MCF 10A (cell line): Measurements from ENCODE around the gene PTTG1IP2. TPM values are rescaled to one million over a fixed set of nuclear protein-coding genes. Genes with fewer than 3 reads are reported as not detected.
"Not testable (repeated sequence)": the region's sequence is repeated elsewhere in the genome, so short reads cannot be mapped to it uniquely, and the experiment has no call there.

Experiments
- BruUV-seq: library from RNA; stranded (reverse); fragments of 400-500 nt; replicated peaks from 2 replicates; lab custom pipeline; 2021; lab: Mats Ljungman, UMichigan
- CTCF ChIA-PET: fragments of 300-600 bp; sonication (Branson Sonifier 250); formaldehyde crosslinking; extraction: SDS; loops from one replicate; lab custom pipeline; 2021; ENCODE audit warnings: antibody characterized with exemption, inconsistent platforms; lab: Yijun Ruan, JAX
- POLR2A ChIA-PET: fragments of 300-600, 350-650 bp; sonication (Branson Sonifier 250); formaldehyde crosslinking; extraction: SDS; loops from one replicate; lab custom pipeline; 2020; ENCODE audit warnings: antibody characterized with exemption, inconsistent platforms; lab: Yijun Ruan, JAX
- DNase-seq: peaks from one replicate; pipeline ENCODE4 v3.0.0-alpha.2; 2018; ENCODE audit not compliant: unreplicated experiment
- H3K27ac Mint-ChIP-seq: one replicate; pipeline ENCODE4 v1.8.0; 2022; ENCODE audit warnings: mild to moderate bottlenecking, low read depth, mixed read lengths; ENCODE audit not compliant: unreplicated experiment
- H3K27me3 Mint-ChIP-seq: one replicate; pipeline ENCODE4 v1.8.0; 2022; ENCODE audit warnings: mixed read lengths; ENCODE audit not compliant: insufficient read depth, unreplicated experiment
- H3K36me3 Mint-ChIP-seq: one replicate; pipeline ENCODE4 v1.8.0; 2022; ENCODE audit warnings: mild to moderate bottlenecking, moderate library complexity, mixed read lengths; ENCODE audit not compliant: insufficient read depth, unreplicated experiment
- H3K4me1 Mint-ChIP-seq: one replicate; pipeline ENCODE4 v1.8.0; 2022; ENCODE audit warnings: mixed read lengths; ENCODE audit not compliant: insufficient read depth, unreplicated experiment
- H3K4me3 Mint-ChIP-seq: one replicate; pipeline ENCODE4 v1.8.0; 2022; ENCODE audit warnings: mild to moderate bottlenecking, moderate library complexity, mixed read lengths; ENCODE audit not compliant: unreplicated experiment
- H3K9me3 Mint-ChIP-seq: one replicate; pipeline ENCODE4 v1.8.0; 2022; ENCODE audit warnings: mixed read lengths; ENCODE audit not compliant: unreplicated experiment
- CTCF ChIP-seq: fragments of 200-600 bp; IDR thresholded peaks from one replicate; pipeline ENCODE4 v1.8.0; 2022; ENCODE audit warnings: antibody characterized with exemption, mild to moderate bottlenecking; ENCODE audit not compliant: unreplicated experiment
- intact Hi-C: fragments of 100-400 bp; cut with micrococcal nuclease; formaldehyde crosslinking; loops from 2 replicates; pipeline ENCODE4 v1.14.1; 2022
- total RNA-seq: library from RNA; stranded (reverse); gene quantifications from 2 replicates; pipeline ENCODE4 v1.2.3, GENCODE V29; 2022

The PTTG1IP2 gene
- total RNA-seq, 1 experiment from 2014 or later, result not detected

DNA sequence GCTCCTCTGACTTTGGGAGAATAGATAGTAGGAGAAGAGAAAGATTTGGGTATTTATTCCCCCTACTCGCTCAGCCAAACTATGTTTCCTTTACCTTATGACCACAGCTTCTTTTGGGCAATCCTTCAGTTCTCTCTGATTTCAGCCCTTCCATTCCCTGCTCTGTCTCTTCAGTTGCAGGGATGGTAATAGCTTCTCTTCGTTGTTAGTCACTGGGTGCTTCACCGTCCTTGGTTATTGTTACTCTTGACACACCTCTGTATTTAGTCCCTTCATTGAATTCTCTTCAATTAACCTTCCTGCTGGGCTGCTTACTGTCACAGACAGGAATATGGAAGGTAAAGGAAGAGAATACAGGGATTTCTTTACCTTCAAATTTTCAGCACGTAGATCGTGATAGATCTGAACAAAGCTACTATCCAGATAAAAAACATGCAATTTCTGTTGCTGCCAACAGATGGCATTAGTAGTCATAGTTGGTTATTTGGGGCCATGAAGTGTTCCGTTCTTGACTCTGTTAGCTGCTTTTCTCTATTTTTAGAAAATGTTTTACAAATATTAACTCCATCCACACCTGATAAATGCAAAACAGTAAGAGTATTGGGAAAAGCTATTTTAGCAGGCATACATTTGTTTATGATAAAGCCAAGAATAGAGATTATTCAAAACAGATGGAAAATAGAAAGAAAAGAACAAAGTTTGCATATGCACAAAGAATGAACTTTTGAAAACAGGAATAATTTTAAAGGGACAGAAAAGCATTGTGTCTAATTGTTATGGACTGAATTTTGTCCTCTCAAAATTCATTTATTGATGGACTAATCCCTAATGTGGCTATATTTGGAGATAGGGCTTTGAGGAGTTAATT, 14.0 kb upstream of the PTTG1IP2 start:
- peaks cover 8% of the 10 kb centered on the region for H3K4me1 Mint-ChIP-seq

DNA sequence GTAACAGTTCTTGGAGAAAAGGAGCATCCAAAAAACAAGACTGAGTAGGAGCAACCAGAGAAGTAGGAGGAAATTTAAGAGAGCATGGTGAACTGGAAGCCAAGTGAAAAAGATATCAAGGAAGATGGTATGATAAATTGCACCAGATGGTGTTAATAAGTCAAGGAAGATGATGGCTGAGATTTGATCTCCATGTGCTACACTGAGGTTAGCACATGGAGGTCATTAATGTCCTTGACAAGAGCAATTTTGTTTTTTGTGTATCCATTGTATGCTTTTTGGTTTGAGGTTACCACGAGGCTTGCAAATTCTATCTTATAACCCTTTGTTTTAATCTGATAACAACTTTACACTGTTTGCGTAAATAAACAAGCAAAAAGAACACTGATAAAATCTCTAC, 11.3 kb upstream of the PTTG1IP2 start:
- Mint-ChIP-seq H3K27me3 (no peaks in the 10 kb centered on the region), H3K4me3 (no peak overlapping the region), H3K9me3 (no peaks in the 10 kb centered on the region), H3K27ac (no peak overlapping the region), H3K4me1 (peaks cover 8% of the 10 kb centered on the region), H3K36me3 (no peaks in the 10 kb centered on the region)
- CTCF ChIA-PET, result interaction anchor here (1.0 to 1.2 kb wide), 3 partner anchors 9 to 172 kb away, joined by 3 to 5 read pairs (median 4); no protein-coding TSS in a partner anchor
- POLR2A ChIA-PET, result interaction anchor here (0.7 kb wide), 1 partner anchor 475 kb away, joined by 3 read pairs; no protein-coding TSS in a partner anchor
- no peak for DNase-seq
- TF ChIP-seq CTCF, result no peak
- no TSS peak for BruUV-seq
- intact Hi-C loops, result loop anchor here (5.0 kb wide), 1 partner anchor 64 kb away; no protein-coding TSS in a partner anchor

More for the DNA sequence above, 14.0 kb upstream of the PTTG1IP2 start:
- POLR2A ChIA-PET, result interaction anchor here (0.6 to 1.2 kb wide), 7 partner anchors 32 to 713 kb away, joined by 3 read pairs; no protein-coding TSS in a partner anchor
- CTCF ChIA-PET, result interaction anchor here (0.5 to 2.5 kb wide), 53 partner anchors 8 to 1690 kb away, joined by 3 to 19 read pairs (median 4); partner anchors contain the start of gene CDK14
- Mint-ChIP-seq H3K9me3 (no peaks in the 10 kb centered on the region), H3K27me3 (no peaks in the 10 kb centered on the region), H3K4me3 (peak overlapping the region; percentile 63), H3K27ac (peak overlapping the region; percentile 24), H3K36me3 (no peaks in the 10 kb centered on the region)
- DNase-seq, result peak; percentile 71
- peak; percentile 62 for TF ChIP-seq CTCF
- intact Hi-C loops, result loop anchor here (1.0 to 5.0 kb wide), 4 partner anchors 67 to 579 kb away; partner anchors contain the start of gene CDK14
- BruUV-seq, result no TSS peak

DNA sequence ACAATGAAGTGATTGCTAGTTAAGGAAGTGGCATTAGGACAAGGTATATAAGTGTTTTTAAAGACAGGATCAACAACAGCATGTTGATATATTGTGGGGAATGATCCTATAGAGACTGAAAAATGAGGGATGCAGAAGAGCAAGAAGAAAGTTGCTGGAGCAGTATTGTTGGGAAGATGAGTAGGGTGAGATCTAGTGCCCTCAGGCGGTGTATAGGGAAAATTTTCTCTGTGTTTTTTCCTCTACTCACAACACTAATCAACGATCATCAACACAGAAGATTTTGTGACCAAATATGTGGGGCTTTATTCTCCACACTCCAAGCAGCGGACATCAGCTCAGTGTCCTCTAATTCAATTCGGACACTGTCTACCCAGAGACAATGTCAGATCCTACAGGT, 9.6 kb upstream of the PTTG1IP2 start:
- TF ChIP-seq CTCF, result no peak
- intact Hi-C loops, result loop anchor here (5.0 kb wide), 1 partner anchor 62 kb away; no protein-coding TSS in a partner anchor
- BruUV-seq, result no TSS peak
- Mint-ChIP-seq H3K9me3 (peaks cover under 1% of the 10 kb centered on the region), H3K27me3 (no peaks in the 10 kb centered on the region), H3K4me1 (peaks cover 14% of the 10 kb centered on the region), H3K4me3 (no peak overlapping the region), H3K27ac (no peak overlapping the region), H3K36me3 (no peaks in the 10 kb centered on the region)
- ChIA-PET POLR2A (no interaction called here), CTCF (interaction anchor here (0.9 to 3.2 kb wide), 4 partner anchors 12 to 169 kb away, joined by 3 to 18 read pairs (median 6); no protein-coding TSS in a partner anchor)
- DNase-seq, result peak; percentile 14

- Mint-ChIP-seq H3K4me3 (no peak overlapping the region), H3K36me3 (no peaks in the 10 kb centered on the region), H3K27ac (no peak overlapping the region), H3K27me3 (no peaks in the 10 kb centered on the region), H3K9me3 (peaks cover 12% of the 10 kb centered on the region), H3K4me1 (peaks cover 6% of the 10 kb centered on the region)
- ChIA-PET POLR2A (no interaction called here), CTCF (interaction anchor here (0.6 to 3.2 kb wide), 3 partner anchors 168 to 236 kb away, joined by 3 to 18 read pairs (median 3); no protein-coding TSS in a partner anchor)
- intact Hi-C loops, result no loop called here
- no peak for TF ChIP-seq CTCF
- DNase-seq, result peak; percentile 14
- BruUV-seq, result no TSS peak
Measured at GRCh38 chr7:90461219-90461618, 8.2 kb upstream of the PTTG1IP2 start.

GRCh38 chr7:90463151-90463628, 6.2 kb upstream of the PTTG1IP2 start:
- intact Hi-C loops, BruUV-seq, CTCF ChIA-PET, H3K4me1 Mint-ChIP-seq, H3K27me3 Mint-ChIP-seq, H3K36me3 Mint-ChIP-seq, POLR2A ChIA-PET: not testable (repeated sequence)
- peak overlapping the region; percentile 22 for H3K27ac Mint-ChIP-seq
- peak; percentile 8 for DNase-seq
- peaks cover 12% of the 10 kb centered on the region for H3K9me3 Mint-ChIP-seq
- peak overlapping the region; percentile 44 for H3K4me3 Mint-ChIP-seq
